ENCODE data around the gene ZMYM4.

GRCh38 chr1:35394386-35394785 is 125.9 kb downstream of the ZMYM4 start:
- TF ChIP-seq CTCF (IDR thresholded peaks at IDR 0.05) (no peak), POLR2A (IDR thresholded peaks at IDR 0.05) (no peak)
